GM21381 (cell line): ENCODE data around the gene SPINT4.
"Not testable (repeated sequence)": the region's sequence is repeated elsewhere in the genome, so short reads cannot be mapped to it uniquely, and the experiment has no call there.

Experiments used
- ATAC-seq: cut with Tn5 transposase; IDR thresholded peaks from one replicate; pipeline ENCODE4 v1.9.1; 2021; ENCODE audit warnings: mild to moderate bottlenecking, moderate library complexity; ENCODE audit not compliant: unreplicated experiment

Gene SPINT4

DNA sequence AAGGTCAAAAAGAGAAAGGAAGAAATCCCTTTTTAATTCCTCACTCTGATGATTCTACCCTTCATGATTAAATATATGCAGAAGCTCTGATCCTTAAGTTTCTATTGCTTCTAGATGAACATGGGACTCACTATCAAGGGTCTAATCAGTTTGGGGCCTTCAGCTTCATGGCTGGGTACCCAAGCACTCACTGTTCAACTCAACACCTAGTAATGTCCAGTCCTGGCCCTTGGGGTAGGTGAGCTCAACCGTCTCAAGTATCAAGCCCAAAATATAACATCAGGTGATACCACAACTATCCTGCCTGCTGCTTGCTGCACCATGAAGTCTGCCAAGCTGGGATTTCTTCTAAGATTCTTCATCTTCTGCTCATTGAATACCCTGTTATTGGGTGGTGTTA is at the start of gene SPINT4:
Gene SPINT4, plus strand, starts transcription at position 301 of the 400 bp plus-strand sequence. Its CDS starts 21 bp downstream, at position 322.
- no peak for ATAC-seq

DNA sequence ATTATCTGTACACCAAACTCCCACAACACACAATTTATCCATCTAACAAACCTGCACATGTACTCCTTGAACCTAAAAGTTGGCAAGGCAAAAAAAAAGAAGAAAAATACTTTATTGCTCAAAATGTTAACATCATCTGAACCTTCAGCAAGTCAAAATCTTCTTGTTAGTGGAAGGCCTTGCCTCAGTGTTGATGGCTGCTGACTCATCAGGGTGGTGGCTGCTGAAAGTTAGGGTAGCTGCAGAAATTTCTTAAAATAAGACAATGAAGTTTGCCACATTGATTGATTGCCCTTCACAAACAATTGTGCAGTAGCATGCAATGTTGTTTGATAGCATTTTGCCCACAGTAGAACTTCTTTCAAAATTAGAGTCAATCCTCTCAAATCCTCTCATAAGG is 49.4 kb upstream of the SPINT4 start:
- no peak for ATAC-seq

DNA sequence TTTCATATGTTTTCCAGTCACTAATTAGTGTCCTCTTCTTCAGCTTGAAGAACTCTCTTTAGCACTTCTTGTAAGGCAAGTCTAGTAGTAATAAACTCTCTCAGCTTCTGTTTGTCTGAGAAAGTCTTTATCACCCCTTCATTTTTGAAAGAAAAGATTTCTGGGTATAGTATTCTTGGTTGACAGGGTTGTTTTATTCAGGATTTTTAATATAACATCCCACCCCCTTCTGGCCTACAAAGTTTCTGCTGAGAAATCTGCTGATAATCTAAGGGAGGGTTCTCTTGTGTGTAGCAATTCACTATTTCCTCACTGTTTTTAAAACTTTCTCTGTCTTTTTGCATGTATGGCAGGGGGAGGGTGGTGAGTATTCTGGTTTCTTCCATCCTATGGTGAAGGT is 42.5 kb upstream of the SPINT4 start:
- ATAC-seq = no peak

DNA sequence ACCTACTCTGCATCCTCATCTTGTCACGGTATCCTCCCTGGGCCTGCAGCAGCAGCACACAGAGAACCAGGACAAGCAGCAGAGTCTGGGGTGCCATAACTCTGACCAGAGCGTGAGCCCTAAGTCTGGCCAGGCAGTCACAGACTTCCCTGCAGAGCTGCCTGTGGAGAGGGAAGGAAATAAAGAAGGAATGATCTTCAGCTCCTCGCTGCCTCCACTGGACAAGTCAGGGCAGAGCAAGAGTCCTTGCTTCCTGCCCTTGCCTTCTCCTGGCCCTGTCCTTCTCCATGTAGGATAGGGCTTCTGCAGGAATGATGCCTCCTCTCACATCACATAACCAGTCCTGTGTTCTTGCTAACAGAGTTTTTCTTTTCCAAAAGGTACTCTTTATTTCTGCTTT is 36.3 kb upstream of the SPINT4 start:
- no peak for ATAC-seq

DNA sequence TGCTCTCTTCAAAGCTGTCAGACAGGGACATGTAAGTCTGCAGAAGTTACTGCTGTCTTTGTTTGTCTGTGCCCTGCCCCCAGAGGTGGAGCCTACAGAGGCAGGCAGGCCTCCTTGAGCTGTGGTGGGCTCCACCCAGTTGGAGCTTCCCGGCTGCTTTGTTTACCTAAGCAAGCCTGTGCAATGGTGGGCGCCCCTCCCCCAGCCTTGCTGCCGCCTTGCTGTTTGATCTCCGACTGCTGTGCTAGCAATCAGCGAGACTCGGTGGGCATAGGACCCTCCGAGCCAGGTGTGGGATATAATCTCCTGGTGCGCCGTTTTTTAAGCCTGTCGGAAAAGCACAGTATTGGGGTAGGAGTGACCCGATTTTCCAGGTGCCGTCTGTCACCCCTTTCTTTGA is 28.8 kb upstream of the SPINT4 start:
- ATAC-seq = not testable (repeated sequence)

DNA sequence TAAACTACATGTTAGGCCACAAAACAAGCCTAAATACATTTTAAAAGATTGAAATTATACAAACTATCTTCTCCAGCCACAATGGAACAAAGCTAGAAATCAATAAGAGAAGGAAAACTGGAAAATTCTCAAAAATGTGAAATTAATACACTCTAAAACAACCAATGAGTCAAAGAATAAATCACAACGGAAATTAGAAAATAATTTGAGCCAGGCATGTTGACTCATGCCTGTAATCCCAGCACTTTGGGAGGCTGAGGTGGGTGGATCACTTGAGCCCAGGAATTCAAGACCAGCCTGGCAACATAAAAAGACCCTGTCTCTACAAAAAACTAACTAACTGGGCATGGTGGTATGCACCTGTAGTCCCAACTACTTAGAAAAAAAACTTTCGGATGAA is 26.7 kb upstream of the SPINT4 start:
- no peak for ATAC-seq

DNA sequence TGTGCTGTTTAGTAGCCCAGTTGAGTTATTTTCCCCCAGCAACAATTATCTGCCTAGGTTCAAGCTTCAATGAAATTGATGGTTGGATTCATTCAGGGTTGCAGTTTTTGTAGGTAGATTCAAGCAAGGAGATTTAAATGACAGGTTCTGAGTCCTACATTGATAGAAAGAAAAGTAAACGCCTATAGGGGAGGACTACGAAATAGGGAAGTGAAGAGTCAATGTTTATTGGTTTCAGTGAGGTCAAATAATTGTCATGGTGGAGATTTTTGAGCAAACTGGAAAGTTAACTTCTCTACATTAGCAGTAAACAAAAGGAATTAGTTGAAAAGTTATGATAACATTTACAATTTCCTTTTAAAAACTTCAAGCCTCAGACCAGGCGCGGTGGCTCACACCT is 21.0 kb upstream of the SPINT4 start:
- no peak for ATAC-seq

DNA sequence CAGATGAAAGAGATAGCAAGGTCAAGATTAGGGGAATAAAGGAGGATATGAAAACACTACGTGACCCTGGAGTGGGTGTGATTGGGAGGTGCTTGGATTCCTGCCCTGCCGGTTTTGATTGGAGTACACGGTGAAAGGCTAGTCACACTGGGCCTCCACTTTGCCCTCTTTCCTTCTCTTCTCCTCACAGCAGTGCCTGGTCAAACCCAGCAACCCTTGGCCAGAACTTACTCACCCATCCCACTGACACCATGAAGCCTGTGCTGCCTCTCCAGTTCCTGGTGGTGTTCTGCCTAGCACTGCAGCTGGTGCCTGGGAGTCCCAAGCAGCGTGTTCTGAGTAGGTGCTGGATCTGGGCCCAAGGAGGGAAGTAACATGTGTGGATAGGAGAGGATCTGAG is 20.3 kb upstream of the SPINT4 start, which contains the start of gene WFDC13:
Gene WFDC13, plus strand, starts transcription at position 166 of the 400 bp plus-strand sequence. Its CDS starts 86 bp downstream, at position 252.
- no peak for ATAC-seq

DNA sequence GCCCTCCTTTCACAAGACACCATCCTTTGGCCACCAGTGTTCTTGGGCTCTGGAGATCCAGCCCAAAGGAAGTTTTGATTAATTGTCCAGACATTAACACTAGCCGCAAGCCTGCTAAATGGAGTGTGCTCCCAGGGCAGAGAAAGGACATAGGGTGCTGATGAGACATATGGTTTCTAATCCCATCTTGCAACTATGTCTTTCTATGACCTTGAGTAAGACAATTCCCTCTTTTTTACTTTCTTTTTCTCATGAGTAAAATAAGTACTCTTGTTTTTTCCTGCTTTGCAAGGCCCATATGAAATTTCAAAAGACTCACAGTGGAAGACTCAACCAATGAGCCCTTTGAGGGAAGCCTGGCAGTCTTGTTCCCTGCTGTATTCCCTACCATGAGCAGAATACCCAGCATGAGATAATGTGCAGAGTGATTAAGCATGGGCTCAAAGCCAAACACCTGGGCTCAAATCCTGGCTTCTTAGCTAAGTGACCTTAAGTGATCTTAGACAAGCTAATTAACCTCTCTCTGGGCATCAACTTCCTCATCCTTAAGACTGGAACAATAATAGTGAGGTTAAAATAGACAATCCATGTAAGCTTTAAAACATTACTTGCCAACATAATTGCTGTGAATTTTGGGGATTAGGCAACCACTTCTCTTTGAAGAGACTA is 17.0 kb upstream of the SPINT4 start, which contains the start of gene WFDC10B:
Gene WFDC10B, minus strand, starts transcription at position 51 of the 669 bp plus-strand sequence. CDS start 19,027 bp downstream, outside the sequence.
- ATAC-seq = no peak

DNA sequence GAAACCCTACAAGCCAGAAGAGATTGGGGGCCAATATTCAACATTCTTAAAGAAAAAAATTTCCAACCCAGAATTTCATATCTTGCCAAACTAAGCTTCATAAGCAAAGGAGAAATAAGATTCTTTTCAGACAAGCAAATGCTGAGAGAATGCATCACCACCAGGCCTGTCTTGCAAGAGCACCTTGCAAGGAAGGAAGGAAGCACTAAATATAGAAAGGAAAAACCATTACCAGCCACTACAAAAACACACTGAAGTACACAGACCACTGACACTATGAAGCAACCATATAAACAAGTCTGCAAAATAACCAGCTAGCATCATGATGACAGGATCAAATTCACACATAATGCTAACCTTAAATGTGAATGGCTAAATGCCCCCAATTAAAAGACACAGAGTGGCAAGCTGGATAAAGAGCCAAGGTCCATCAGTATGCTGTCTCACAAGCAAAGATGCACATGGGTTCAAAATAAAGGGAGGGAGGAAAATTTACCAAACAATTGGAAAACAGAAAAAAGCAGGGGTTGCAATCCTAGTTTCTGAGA is 5.9 kb upstream of the SPINT4 start:
- ATAC-seq = not testable (repeated sequence)

DNA sequence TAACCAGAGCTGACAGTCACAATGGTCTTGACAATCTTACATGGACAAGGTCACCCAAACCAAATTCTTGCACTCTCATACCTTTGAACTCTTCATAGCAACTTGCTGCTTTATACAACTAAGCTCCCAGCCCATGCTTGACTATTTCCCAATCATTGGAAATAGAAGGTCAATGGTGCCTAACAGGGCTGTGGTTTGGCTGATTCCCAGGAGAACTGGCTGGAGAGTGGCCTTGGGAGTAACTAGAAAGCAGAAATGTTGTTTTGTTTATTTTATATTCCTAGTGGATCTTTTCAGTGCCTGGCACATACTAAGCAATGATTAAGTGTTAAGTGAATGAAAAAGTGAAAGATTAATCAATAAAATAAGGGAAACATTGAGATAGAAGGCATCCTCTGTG is 3.0 kb downstream of the SPINT4 start:
- ATAC-seq = no peak

DNA sequence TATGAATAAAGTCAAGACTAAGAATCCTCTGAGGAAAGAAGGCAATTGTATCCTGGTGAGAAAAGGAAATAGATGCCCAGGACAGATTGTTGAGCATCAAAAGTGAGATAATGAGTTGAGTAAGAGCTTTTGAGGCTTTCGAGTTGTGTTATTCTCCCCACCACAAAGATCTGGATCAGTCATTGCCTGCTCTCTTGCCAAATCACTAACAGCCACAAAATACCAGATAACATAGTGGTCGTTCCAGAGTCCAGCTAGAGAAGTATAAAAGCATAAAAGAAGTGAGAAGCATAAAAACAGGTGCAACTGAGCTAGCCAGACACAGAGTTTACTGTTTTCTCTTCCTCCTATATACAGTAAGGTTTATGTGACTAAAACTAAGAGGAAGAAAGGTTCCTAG is 4.9 kb downstream of the SPINT4 start:
- no peak for ATAC-seq

DNA sequence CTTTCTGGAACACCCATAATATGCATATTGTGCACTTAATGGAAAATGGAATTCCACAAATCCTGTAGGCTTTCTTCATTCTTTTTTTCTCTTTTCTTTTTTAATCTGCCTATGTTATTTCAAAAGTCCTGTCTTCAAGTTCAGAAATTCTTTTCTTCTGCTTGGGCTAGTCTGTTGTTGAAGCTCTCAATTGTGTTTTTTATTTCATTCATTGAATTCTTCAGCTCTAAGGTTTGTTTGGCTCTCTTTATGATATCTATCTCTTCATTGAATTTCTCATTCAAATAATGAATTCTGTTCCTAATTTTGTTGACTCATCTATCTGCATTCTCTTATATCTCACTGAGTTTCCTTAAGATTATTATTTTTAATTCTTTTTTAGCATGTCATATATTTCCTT is 10.1 kb downstream of the SPINT4 start:
- ATAC-seq = no peak

DNA sequence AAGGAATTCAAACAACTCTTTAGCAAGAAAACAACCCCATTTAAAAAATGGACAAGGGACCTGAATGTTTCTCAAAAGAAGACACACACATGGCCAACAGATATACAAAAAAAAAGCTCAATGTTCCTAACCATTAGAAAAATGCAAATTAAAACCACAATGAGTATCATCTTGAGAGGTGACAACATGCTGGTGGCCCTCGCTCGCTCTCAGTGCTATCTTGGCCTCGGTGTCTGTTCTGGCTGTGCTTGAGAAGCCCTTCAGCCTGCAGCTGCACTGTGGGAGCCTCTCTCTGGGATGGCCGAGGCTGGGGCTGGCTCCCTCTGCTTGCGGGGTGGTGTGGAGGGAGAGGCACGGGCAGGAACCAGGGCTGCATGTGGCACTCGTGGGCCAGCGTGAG is 13.4 kb downstream of the SPINT4 start:
- no peak for ATAC-seq

DNA sequence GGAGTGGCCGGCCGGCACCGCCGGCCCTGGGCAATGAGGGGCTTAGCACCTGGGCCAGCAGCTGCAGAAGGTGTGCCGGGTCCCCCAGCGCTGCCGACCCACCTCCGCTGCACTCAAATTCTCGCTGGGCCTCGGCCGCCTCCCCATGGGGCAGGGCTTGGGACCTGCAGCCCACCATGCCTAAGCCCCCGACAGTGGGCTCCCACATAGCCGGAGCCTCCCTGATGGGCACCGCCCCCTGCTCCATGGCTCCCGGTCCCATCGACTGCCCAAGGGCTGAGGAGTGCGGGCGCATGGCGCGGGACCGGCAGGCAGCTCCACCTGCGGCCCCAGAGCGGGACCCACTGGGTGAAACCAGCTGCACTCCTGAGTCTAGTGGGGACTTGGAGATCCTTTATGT is 13.8 kb downstream of the SPINT4 start:
- no peak for ATAC-seq

DNA sequence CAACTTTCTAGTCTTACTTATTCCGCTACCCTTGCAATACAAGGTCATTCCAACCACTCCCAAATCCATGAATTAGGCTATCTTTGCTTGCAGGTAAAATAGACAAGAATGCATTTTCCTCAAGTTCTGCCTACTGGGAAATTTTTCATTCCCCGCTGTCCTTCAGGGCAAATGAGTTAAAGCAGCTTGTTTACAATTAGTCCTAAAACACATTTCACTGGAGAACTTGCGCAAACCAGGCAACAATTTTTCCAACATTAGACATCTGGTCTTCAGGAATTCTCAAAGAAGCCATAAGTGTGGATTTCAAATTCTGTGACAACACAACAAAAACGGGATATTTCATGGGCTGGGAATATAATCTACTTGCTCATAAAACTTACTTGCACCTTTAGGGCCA is 20.4 kb downstream of the SPINT4 start:
- ATAC-seq = no peak

DNA sequence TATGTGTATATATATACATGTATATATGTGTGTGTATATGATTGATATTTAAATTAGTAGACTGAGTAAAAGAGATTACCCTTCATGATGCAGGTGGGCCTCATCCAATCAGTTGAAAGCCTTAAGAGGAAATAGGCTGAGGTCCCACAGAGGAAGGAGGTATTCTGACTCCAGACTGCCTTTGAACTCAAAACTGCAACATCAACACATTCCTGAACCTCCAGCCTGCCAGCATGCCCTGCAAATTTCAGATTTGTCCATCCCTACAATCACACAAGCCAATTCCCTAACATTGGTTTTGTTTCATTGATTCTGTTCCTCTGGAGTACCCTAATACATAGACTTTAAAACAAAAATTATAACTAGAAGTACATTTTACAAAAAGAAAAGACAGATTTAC is 22.9 kb downstream of the SPINT4 start:
- no peak for ATAC-seq

DNA sequence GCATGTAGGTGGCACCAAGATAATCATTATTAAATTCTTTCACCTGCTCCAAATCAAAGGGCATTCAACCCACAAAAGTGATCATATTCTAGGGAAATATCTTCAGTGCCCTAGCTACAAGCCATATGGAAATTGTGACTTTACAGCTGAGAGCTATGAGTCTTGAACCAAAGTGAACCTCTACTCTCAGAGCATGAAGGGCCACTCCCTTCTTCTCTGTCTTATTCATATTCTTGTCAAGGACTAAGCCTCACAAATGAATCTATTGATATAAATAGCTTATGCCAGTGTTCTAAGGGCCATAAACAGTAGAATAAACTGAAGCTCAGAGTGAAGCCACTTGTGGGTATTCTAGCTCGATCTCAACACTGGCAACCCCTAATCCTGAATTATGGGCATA is 29.6 kb downstream of the SPINT4 start:
- ATAC-seq = no peak

DNA sequence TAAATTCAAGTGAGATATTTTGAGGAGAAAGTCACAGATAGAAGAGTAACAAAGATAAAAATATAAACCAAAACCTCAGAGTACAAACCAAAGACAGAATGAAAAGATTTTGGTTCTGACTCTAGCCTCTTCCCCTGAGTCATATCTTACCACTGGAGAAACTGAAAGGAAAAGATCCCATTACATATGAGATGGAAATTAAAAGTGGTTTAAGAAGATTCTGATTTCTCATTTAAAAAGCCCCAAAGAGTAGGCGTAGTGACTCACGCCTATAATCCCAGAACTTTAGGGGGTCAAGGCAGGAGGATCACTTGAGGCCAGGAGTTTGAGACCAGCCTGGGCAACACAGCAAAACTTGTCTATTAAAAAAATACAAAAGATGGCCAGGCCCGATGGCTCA is 30.6 kb downstream of the SPINT4 start:
- ATAC-seq = no peak

DNA sequence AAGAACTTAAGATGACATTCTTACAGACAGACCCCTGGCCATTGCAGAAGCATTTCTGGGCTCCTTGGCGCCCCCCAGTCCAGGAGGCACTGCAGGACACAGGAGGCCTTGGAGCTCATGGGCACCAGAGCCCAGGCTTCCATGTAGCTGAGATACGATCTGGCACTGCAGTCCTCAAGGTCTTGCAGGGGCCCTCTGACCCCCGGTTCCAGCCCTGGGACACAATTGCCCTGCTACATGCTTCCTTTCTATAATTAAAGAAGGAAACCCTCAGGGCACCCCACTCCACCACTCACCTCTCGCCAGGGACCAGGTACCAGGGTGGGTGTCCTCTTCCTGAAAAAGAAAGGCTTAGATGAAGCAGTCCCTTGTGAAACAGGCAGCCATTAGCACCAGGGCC is 35.9 kb downstream of the SPINT4 start:
- no peak for ATAC-seq

DNA sequence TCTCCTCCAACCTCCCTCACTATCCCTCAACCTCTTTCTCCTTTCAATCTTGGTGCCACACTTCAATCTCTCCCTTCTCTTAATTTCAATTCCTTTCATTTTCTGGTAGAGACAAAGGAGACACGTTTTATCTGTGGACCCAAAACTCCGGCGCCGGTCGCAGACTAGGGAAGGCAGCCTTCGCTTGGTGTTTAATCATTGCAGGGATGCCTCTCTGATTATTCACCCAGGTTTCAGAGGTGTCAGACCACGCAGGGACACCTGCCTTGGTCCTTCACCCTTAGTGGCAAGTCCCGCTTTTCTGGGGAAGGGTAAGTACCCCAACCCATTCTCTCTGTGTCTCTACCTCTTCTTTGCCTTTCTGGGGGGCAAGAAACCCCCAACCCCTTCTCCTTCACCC is 37.8 kb downstream of the SPINT4 start:
- not testable (repeated sequence) for ATAC-seq

DNA sequence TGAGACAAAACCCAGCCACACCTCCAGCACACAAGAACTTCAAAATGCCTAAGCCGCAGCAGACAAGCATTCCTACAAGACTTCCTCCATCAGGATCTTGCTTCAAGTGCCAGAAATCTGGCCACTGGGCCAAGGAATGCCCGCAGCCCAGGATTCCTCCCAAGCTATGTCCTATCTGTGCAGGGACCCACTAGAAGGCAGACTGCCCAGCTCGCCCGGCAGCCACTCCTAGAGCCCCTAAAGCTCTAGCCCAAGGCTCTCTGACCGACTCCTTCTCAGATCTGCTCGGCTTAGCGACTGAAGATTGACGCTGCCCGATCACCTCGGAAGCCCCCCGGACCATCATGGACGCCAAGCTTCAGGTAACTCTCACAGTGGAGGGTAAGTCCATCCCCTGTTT is 39.8 kb downstream of the SPINT4 start:
- ATAC-seq = not testable (repeated sequence)
